Calu3 (cell line): ENCODE data around the gene NPW. TPM values are rescaled to one million over a fixed set of nuclear protein-coding genes. Genes with fewer than 3 reads are reported as not detected.

Experiments
- BruUV-seq: library from RNA; stranded (reverse); fragments of 400-500 nt; replicated peaks from 2 replicates; lab custom pipeline; 2021; lab: Mats Ljungman, UMichigan
- CTCF ChIA-PET: fragments of 300-600 bp; sonication (Branson Sonifier 250); formaldehyde crosslinking; loops from one replicate; lab custom pipeline; 2022; ENCODE audit warnings: antibody characterized with exemption; lab: Charles Lee
- DNase-seq: peaks from one replicate; pipeline ENCODE4 v3.0.0; 2022
- H3K27ac Mint-ChIP-seq: one replicate; pipeline ENCODE4 v1.8.0; 2022; ENCODE audit warnings: mixed read lengths; ENCODE audit not compliant: unreplicated experiment
- H3K27me3 Mint-ChIP-seq: one replicate; pipeline ENCODE4 v1.8.0; 2022; ENCODE audit warnings: mixed read lengths; ENCODE audit not compliant: unreplicated experiment
- H3K36me3 Mint-ChIP-seq: one replicate; pipeline ENCODE4 v1.8.0; 2022; ENCODE audit warnings: mild to moderate bottlenecking, moderate library complexity, mixed read lengths; ENCODE audit not compliant: insufficient read depth, unreplicated experiment
- H3K4me1 Mint-ChIP-seq: one replicate; pipeline ENCODE4 v1.8.0; 2022; ENCODE audit warnings: mild to moderate bottlenecking, low read depth, mixed read lengths; ENCODE audit not compliant: unreplicated experiment
- H3K4me3 Mint-ChIP-seq: one replicate; pipeline ENCODE4 v1.8.0; 2022; ENCODE audit warnings: mild to moderate bottlenecking, low read depth, moderate library complexity, mixed read lengths; ENCODE audit not compliant: unreplicated experiment
- H3K9me3 Mint-ChIP-seq: one replicate; pipeline ENCODE4 v1.8.0; 2022; ENCODE audit warnings: low read depth, mixed read lengths; ENCODE audit not compliant: unreplicated experiment
- CTCF ChIP-seq: fragments of 200-600 bp; IDR thresholded peaks from one replicate; pipeline ENCODE4 v1.8.0; 2022; ENCODE audit warnings: antibody characterized with exemption; ENCODE audit not compliant: unreplicated experiment
- intact Hi-C: fragments of 100-400 bp; cut with micrococcal nuclease; formaldehyde crosslinking; loops from one replicate; pipeline ENCODE4 v1.10.0; 2022; ENCODE audit not compliant: unreplicated experiment
- total RNA-seq: library from RNA; stranded (reverse); gene quantifications from 2 replicates; pipeline ENCODE4 v1.2.3, GENCODE V29; 2022

The NPW gene
- total RNA-seq, 1 experiment from 2014 or later = 1.5 TPM

GRCh38 chr16:1998852-1999801 lies 20.5 kb upstream of the NPW start:
- no peak overlapping the region for H3K27ac Mint-ChIP-seq
- DNase-seq = no peak
- no TSS peak for BruUV-seq
- H3K4me3 Mint-ChIP-seq = no peak overlapping the region
- peaks cover 10% of the 10 kb centered on the region for H3K4me1 Mint-ChIP-seq
- TF ChIP-seq CTCF = no peak
- CTCF ChIA-PET = interaction anchor here (0.6 kb wide), 1 partner anchor 753 kb away, joined by 6 read pairs; no protein-coding TSS in a partner anchor
- no peaks in the 10 kb centered on the region for H3K9me3 Mint-ChIP-seq
- H3K36me3 Mint-ChIP-seq = peaks cover 52% of the 10 kb centered on the region
- intact Hi-C loops = no loop called here
- H3K27me3 Mint-ChIP-seq = no peaks in the 10 kb centered on the region

- H3K36me3 Mint-ChIP-seq = peaks cover 52% of the 10 kb centered on the region
Observed at GRCh38 chr16:1999866-2000514, 19.6 kb upstream of the NPW start.

GRCh38 chr16:2001035-2001434 lies 18.6 kb upstream of the NPW start:
- TF ChIP-seq CTCF = no peak
- intact Hi-C loops = no loop called here
- no peak for DNase-seq
- Mint-ChIP-seq H3K36me3 (peaks cover 51% of the 10 kb centered on the region), H3K9me3 (no peaks in the 10 kb centered on the region), H3K4me3 (no peak overlapping the region), H3K27ac (no peak overlapping the region), H3K4me1 (peaks cover 12% of the 10 kb centered on the region), H3K27me3 (no peaks in the 10 kb centered on the region)
- BruUV-seq = no TSS peak
- CTCF ChIA-PET = no interaction called here

More at GRCh38 chr16:1999866-2000514, 19.6 kb upstream of the NPW start:
- intact Hi-C loops = no loop called here
- no peaks in the 10 kb centered on the region for H3K27me3 Mint-ChIP-seq
- DNase-seq = no peak
- no peaks in the 10 kb centered on the region for H3K9me3 Mint-ChIP-seq
- TF ChIP-seq CTCF = no peak
- no TSS peak for BruUV-seq
- no peak overlapping the region for H3K27ac Mint-ChIP-seq
- peaks cover 12% of the 10 kb centered on the region for H3K4me1 Mint-ChIP-seq
- CTCF ChIA-PET = interaction anchor here (0.7 kb wide), 1 partner anchor 16 kb away, joined by 3 read pairs; no protein-coding TSS in a partner anchor
- H3K4me3 Mint-ChIP-seq = no peak overlapping the region

GRCh38 chr16:2001456-2002355 lies 17.9 kb upstream of the NPW start:
- DNase-seq = no peak
- Mint-ChIP-seq H3K36me3 (peaks cover 46% of the 10 kb centered on the region), H3K27ac (no peak overlapping the region), H3K9me3 (no peaks in the 10 kb centered on the region), H3K4me3 (no peak overlapping the region), H3K4me1 (peaks cover 18% of the 10 kb centered on the region), H3K27me3 (no peaks in the 10 kb centered on the region)
- no peak for TF ChIP-seq CTCF
- no TSS peak for BruUV-seq
- intact Hi-C loops = no loop called here
- CTCF ChIA-PET = interaction anchor here (0.6 to 1.5 kb wide), 2 partner anchors 16 to 25 kb away, joined by 3 read pairs; no protein-coding TSS in a partner anchor
